ENCODE data around the gene TXLNA. TPM values are rescaled to one million over a fixed set of nuclear protein-coding genes. Genes with fewer than 3 reads are reported as not detected.

Gene TXLNA
- polyA plus RNA-seq, 2 of the 4 experiments (the other 2 are of a cell fraction), result 22.5 to 25.0 TPM

- DNase-seq (ENCODE audit: low read depth in 1 of 2, low spot score in 1 of 2) (no peak), FAIRE-seq (no peak), ATAC-seq (no peak)
- Histone ChIP-seq H3K4me1 (0 out of 3 replicates have a peak, but pooled peaks cover 5% of the 10 kb centered on the region), H3K4me2 (no peak overlapping the region), H3K4me3 (no peak overlapping the region), H3K27ac (no peak overlapping the region), H3K9me3 (no peaks in the 10 kb centered on the region)
- TF ChIP-seq RAD21 (conservative IDR thresholded peaks at IDR 0.05 in 1 of 2, IDR thresholded peaks at IDR 0.05 in 1 of 2) (no peak), HOXB5 (CRISPR knock-in tag; IDR thresholded peaks at IDR 0.05) (no peak), JUNB (IDR thresholded peaks at IDR 0.05) (no peak), HEYL (CRISPR knock-in tag; IDR thresholded peaks at IDR 0.05) (no peak), KDM5A (IDR thresholded peaks at IDR 0.05) (no peak), POLR2AphosphoS2 (conservative IDR thresholded peaks at IDR 0.05; ENCODE audit: low read length) (no peak), HOXA7 (CRISPR knock-in tag; IDR thresholded peaks at IDR 0.05) (no peak), HES2 (IDR thresholded peaks at IDR 0.05) (no peak), BHLHE40 (IDR thresholded peaks at IDR 0.05; ENCODE audit: low read depth, low read length) (no peak), HOXB13 (CRISPR knock-in tag; IDR thresholded peaks at IDR 0.05; ENCODE audit: low read depth) (no peak), POLR2A (IDR thresholded peaks at IDR 0.05; ENCODE audit: low read length) (no peak), CBX2 (IDR thresholded peaks at IDR 0.05; ENCODE audit: borderline replicate concordance, low read depth) (no peak), FOXS1 (CRISPR knock-in tag; IDR thresholded peaks at IDR 0.05) (no peak), PHF8 (IDR thresholded peaks at IDR 0.05; ENCODE audit: borderline replicate concordance, low read depth) (no peak), MYC (IDR thresholded peaks at IDR 0.05; ENCODE audit: borderline replicate concordance, low read length) (no peak), GATA3 (IDR thresholded peaks at IDR 0.05; ENCODE audit: borderline replicate concordance) (no peak), EP300 (IDR thresholded peaks at IDR 0.05) (no peak)
- CTCF ChIA-PET, result interaction anchor here (0.7 kb wide), 1 partner anchor 18 kb away, joined by 3 read pairs; no protein-coding TSS in a partner anchor
- POLR2A ChIA-PET, result interaction anchor here (0.8 to 1.5 kb wide), 2 partner anchors 17 to 19 kb away, joined by 4 to 5 read pairs; partner anchors contain the start of gene TXLNA
- 90% methylated on average over 1 of the region's 1 CpG for WGBS (ENCODE audit: missing lambda C conversion rate)
Measured at GRCh38 chr1:32197074-32197473, 17.6 kb downstream of the TXLNA start.

- ChIA-PET CTCF (interaction anchor here (1.6 kb wide), 1 partner anchor 18 kb away, joined by 6 read pairs; no protein-coding TSS in a partner anchor), POLR2A (interaction anchor here (0.6 to 0.8 kb wide), 2 partner anchors 18 to 99 kb away, joined by 3 to 4 read pairs; partner anchors contain the start of gene TXLNA)
- Histone ChIP-seq H3K4me1 (0 out of 3 replicates have a peak, but pooled peaks cover 5% of the 10 kb centered on the region), H3K4me2 (no peak overlapping the region), H3K9me3 (no peaks in the 10 kb centered on the region), H3K4me3 (no peak overlapping the region), H3K27ac (no peak overlapping the region)
- 79% methylated on average over 5 of the region's 6 CpGs for WGBS (ENCODE audit: missing lambda C conversion rate)
- DNase-seq (ENCODE audit: low read depth in 1 of 2, low spot score in 1 of 2) (no peak), FAIRE-seq (no peak), ATAC-seq (no peak)
- TF ChIP-seq KDM1A (IDR thresholded peaks at IDR 0.05; ENCODE audit: low read depth), result no peak
- no peak for TF ChIP-seq ZSCAN20 (CRISPR knock-in tag; IDR thresholded peaks at IDR 0.05)
- TF ChIP-seq EP300 (IDR thresholded peaks at IDR 0.05), result no peak
- no peak for TF ChIP-seq EHMT2 (IDR thresholded peaks at IDR 0.05; ENCODE audit: low read depth)
- TF ChIP-seq NFE2L2 (conservative IDR thresholded peaks at IDR 0.05; ENCODE audit: low read length), result no peak
- TF ChIP-seq HES2 (IDR thresholded peaks at IDR 0.05), result no peak
- no peak for TF ChIP-seq HDAC2 (IDR thresholded peaks at IDR 0.05)
- no peak for TF ChIP-seq NR3C1 (IDR thresholded peaks at IDR 0.05)
- no peak for TF ChIP-seq RARB (CRISPR knock-in tag; IDR thresholded peaks at IDR 0.05)
- TF ChIP-seq MYC (IDR thresholded peaks at IDR 0.05; ENCODE audit: borderline replicate concordance, low read length), result no peak
Measured at GRCh38 chr1:32197837-32198236, 18.4 kb downstream of the TXLNA start.

- 72% methylated on average over 2 of the region's 3 CpGs for WGBS (ENCODE audit: missing lambda C conversion rate)
- peak; percentile 1 to 2; a peak in 1 of 6 replicates for ATAC-seq
Measured at GRCh38 chr1:32198237-32199042, 19.0 kb downstream of the TXLNA start.

More at GRCh38 chr1:32198237-32199042, 19.0 kb downstream of the TXLNA start:
- ChIA-PET POLR2A (interaction anchor here (0.6 to 2.6 kb wide), 2 partner anchors 19 to 99 kb away, joined by 3 to 16 read pairs; partner anchors contain the start of gene TXLNA), CTCF (interaction anchor here (0.6 to 1.6 kb wide), 2 partner anchors 17 to 86 kb away, joined by 3 to 6 read pairs; no protein-coding TSS in a partner anchor)
- Histone ChIP-seq H3K4me3 (no peak overlapping the region), H3K27ac (no peak overlapping the region), H3K9me3 (no peaks in the 10 kb centered on the region), H3K4me2 (no peak overlapping the region), H3K4me1 (0 out of 3 replicates have a peak, but pooled peaks cover 5% of the 10 kb centered on the region)
- FAIRE-seq (no peak), DNase-seq (ENCODE audit: low read depth in 1 of 2, low spot score in 1 of 2) (no peak)
- TF ChIP-seq JUN (IDR thresholded peaks at IDR 0.05) (peak in 1 of 2 experiments; percentile 34; a peak in 1 of 5 replicates), KDM5A (IDR thresholded peaks at IDR 0.05) (no peak), EHF (CRISPR knock-in tag; IDR thresholded peaks at IDR 0.05) (no peak), POLR2AphosphoS2 (conservative IDR thresholded peaks at IDR 0.05; ENCODE audit: low read length) (peak; percentile 55; the same call in 1 of the 2 replicates), ELK1 (IDR thresholded peaks at IDR 0.05; ENCODE audit: low read depth, low read length) (no peak)

All from A549 (cell line).